22Rv1 (cell line): Measurements from ENCODE around the gene CD59.
A peak's percentile ranks its signal among the peaks of the same experiment; 100 is the strongest.

ENCODE experiments used
- H3K27ac ChIP-seq: fragments of 450-650 bp; 2 replicates; pipeline ENCODE4 v1.5.1; 2017
- CTCF ChIP-seq: fragments of 450-650 bp; IDR thresholded peaks from 2 replicates; pipeline ENCODE4 v1.5.1; 2017; ENCODE audit warnings: mild to moderate bottlenecking
- ZFX ChIP-seq: fragments of 450-650 bp; IDR thresholded peaks from 2 replicates; pipeline ENCODE4 v1.6.1; 2017; ENCODE audit warnings: antibody characterized with exemption, borderline replicate concordance

CD59 gene

GRCh38 chr11:33704240-33705002 lies 31.8 kb downstream of the CD59 start:
- TF ChIP-seq CTCF (no peak), ZFX (no peak)
- H3K27ac ChIP-seq: no peak overlapping the region

- TF ChIP-seq ZFX (no peak), CTCF (no peak)
- no peak overlapping the region for H3K27ac ChIP-seq
Observed at GRCh38 chr11:33703788-33704187, 32.4 kb downstream of the CD59 start.

GRCh38 chr11:33703234-33703633 lies 33.0 kb downstream of the CD59 start:
- no peak for TF ChIP-seq ZFX
- no peak for TF ChIP-seq CTCF
- no peak overlapping the region for H3K27ac ChIP-seq

GRCh38 chr11:33701302-33702230 lies 34.7 kb downstream of the CD59 start:
- TF ChIP-seq ZFX (no peak), CTCF (no peak)
- H3K27ac ChIP-seq: peak overlapping the region; percentile 64

DNA sequence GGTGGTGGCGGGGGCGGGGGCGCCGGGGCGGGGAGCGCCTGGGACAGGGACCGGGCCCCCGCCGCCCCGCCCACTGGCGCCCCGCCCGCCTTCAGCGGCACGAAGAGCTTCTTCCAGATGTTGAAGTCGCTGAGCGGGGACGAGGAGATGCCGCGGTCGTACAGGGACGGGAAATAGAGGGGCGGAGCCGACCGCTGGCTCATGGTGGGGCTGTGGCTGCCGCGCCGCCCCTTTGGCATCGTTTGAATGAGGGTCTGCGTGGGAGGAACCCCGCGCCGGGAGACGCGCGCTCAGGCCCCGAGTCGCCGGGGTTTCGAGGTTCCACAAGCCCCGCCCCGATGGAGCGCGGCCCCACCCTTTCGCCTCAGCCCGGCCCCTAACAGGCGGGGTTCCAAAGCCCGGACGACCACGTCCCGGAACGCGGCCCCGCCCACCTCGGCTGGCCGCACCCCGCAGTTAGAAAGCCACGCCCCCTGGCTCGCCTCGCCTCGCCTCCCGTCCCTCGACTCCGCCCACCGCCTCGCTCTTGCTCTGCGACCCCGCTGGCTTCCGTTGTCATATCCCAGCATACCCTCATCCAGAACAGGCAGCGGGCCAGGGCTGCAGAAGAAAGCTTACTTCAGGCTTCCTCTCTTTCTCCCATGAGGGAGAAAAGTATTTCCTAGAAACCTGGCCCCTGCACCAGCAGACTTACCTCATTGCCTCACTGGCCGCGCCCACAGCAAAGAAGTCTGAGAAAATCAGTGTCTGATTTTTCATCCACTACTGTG lies 35.5 kb downstream of the CD59 start, which contains the start of gene C11orf91:
Gene C11orf91, minus strand, starts transcription at position 325 of the 770 bp plus-strand sequence. Its CDS starts 86 bp downstream, at position 239.
- peak within 1 kb of the TSS; percentile 64 for H3K27ac ChIP-seq
- TF ChIP-seq CTCF: no peak
- no peak for TF ChIP-seq ZFX

- no peak for TF ChIP-seq ZFX
- no peak for TF ChIP-seq CTCF
- H3K27ac ChIP-seq: no peak overlapping the region
Observed at GRCh38 chr11:33700063-33700501, 36.1 kb downstream of the CD59 start.
